CD4-positive, alpha-beta T cell treated with Interleukin-6 for 4 hours (primary cell): Measurements from ENCODE around the gene WDR81.
"Not testable (repeated sequence)": the region's sequence is repeated elsewhere in the genome, so short reads cannot be mapped to it uniquely, and the experiment has no call there.

Source experiments
- DNase-seq: peaks from one replicate; pipeline ENCODE4 v3.0.0-alpha.2; 2020; ENCODE audit warnings: mixed read lengths

WDR81 gene

GRCh38 chr17:1732241-1732832, 7.8 kb downstream of the WDR81 start:
- no peak for DNase-seq

GRCh38 chr17:1732833-1733321, 8.4 kb downstream of the WDR81 start:
- no peak for DNase-seq

- no peak for DNase-seq
Measured at GRCh38 chr17:1733759-1734158, 9.3 kb downstream of the WDR81 start.

GRCh38 chr17:1735418-1735817, 10.9 kb downstream of the WDR81 start:
- no peak for DNase-seq

- DNase-seq: no peak
Measured at GRCh38 chr17:1735834-1736347, 11.4 kb downstream of the WDR81 start.

- DNase-seq: no peak
Measured at GRCh38 chr17:1736348-1737281, 12.1 kb downstream of the WDR81 start.

GRCh38 chr17:1737531-1738291, 13.2 kb downstream of the WDR81 start:
- DNase-seq: no peak

- DNase-seq: not testable (repeated sequence)
Measured at GRCh38 chr17:1741899-1742298, 17.4 kb downstream of the WDR81 start.

GRCh38 chr17:1742371-1743087, 18.0 kb downstream of the WDR81 start, which contains the start of gene SERPINF2:
TSS of gene SERPINF2 (plus strand) at chr17:1742871. CDS start at chr17:1744996, 2,125 bp downstream.
- DNase-seq: no peak

- DNase-seq: no peak
Measured at GRCh38 chr17:1743088-1743439, 18.6 kb downstream of the WDR81 start.

- no peak for DNase-seq
Measured at GRCh38 chr17:1744551-1745512, 20.3 kb downstream of the WDR81 start.

- no peak for DNase-seq
Measured at GRCh38 chr17:1745513-1746020, 21.1 kb downstream of the WDR81 start.

GRCh38 chr17:1746975-1747543, 22.6 kb downstream of the WDR81 start:
- DNase-seq: no peak

GRCh38 chr17:1750628-1751027, 26.1 kb downstream of the WDR81 start:
- DNase-seq: no peak

GRCh38 chr17:1752425-1753262, 28.1 kb downstream of the WDR81 start:
- DNase-seq: no peak

- DNase-seq: no peak
Measured at GRCh38 chr17:1753767-1754429, 29.4 kb downstream of the WDR81 start.

GRCh38 chr17:1754430-1755112, 30.1 kb downstream of the WDR81 start:
- no peak for DNase-seq

- no peak for DNase-seq
Measured at GRCh38 chr17:1755252-1755826, 30.8 kb downstream of the WDR81 start.
